Astrocyte (in vitro differentiated cells and primary cell): ENCODE data around the gene ANKRD44.

Source experiments
- EZH2 ChIP-seq: IDR thresholded peaks from 2 replicates; pipeline ENCODE4 v1.6.1; 2012; ENCODE audit warnings: mild to moderate bottlenecking, low read length, inconsistent platforms; ENCODE audit not compliant: insufficient read depth
- TF ChIP-seq, protein P1 (sequence below): IDR thresholded peaks from 2 replicates; pipeline ENCODE4 v1.5.1; 2011; ENCODE audit warnings: low read depth, mild to moderate bottlenecking, inconsistent platforms, low read length, moderate library complexity; ENCODE audit not compliant: insufficient read depth

DNA sequence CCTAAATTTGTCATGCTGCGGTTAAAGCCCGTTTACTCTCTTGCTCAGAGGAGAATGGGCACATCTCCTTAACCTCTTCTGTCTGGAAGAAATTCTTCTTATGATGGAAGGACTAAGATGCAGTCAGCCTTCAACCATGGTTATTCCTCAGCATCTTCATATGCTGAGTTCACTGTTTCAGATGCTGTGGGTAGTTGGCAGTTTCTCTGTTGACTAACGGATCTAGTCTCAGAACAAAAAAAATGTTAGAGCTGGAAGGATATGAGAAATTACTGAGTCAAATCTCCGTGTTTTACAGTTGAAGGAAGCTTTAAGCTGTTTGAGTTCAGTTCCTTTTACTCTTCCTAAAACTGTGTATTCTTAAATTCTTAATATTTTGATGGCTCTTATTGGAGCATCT is 340.5 kb downstream of the ANKRD44 start:
- TF ChIP-seq, protein P1, sequence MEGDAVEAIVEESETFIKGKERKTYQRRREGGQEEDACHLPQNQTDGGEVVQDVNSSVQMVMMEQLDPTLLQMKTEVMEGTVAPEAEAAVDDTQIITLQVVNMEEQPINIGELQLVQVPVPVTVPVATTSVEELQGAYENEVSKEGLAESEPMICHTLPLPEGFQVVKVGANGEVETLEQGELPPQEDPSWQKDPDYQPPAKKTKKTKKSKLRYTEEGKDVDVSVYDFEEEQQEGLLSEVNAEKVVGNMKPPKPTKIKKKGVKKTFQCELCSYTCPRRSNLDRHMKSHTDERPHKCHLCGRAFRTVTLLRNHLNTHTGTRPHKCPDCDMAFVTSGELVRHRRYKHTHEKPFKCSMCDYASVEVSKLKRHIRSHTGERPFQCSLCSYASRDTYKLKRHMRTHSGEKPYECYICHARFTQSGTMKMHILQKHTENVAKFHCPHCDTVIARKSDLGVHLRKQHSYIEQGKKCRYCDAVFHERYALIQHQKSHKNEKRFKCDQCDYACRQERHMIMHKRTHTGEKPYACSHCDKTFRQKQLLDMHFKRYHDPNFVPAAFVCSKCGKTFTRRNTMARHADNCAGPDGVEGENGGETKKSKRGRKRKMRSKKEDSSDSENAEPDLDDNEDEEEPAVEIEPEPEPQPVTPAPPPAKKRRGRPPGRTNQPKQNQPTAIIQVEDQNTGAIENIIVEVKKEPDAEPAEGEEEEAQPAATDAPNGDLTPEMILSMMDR = no peak
- TF ChIP-seq EZH2 = no peak
